DMS 273 (cell line): ENCODE data around the gene MYH6.

ENCODE experiments used
- DNase-seq: peaks from one replicate; lab custom pipeline; 2025; ENCODE audit not compliant: unreplicated experiment; lab: John Stamatoyannopoulos, UW

The MYH6 gene

DNA sequence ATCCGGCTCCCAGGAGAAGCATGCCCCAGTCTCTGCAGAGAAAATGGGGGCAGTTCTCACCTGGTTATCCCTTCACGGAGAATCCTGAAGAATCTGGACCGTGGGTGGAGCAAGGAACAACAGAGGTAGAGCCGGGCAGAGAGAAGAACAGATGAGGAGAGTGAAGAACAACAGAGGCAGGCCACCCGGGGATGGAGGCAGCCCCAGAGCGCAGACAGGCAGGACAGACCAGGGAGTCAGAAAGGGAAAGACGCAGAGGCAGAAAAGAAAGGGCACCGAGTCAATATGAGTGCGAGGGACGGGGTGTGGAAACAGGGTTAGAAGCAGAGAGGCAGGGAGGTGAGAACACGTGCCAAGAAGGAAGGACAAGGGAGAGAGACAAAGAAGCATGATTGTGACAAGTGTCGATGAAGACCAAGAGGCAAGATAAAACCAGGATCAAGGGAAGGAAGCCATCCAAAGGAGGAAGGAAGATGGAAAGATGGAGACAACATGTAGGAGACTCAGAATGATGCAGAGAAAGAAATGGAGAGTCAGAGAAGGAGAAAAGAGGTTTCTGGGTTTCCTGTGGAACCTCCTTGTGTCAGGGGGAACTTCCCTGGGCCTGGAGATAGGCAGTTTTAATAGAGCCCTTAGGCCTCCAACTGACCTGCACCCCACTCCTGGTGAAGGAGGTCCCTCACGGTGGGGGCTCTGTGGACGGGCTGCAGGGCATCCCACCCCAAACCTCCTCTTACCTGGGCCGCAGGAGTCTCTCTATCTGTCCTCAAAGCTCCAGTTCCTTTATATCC, at the start of gene MYH6:
MYH6 (minus strand) TSS at position 758 of the 791 bp plus-strand sequence. CDS start 1,050 bp downstream, outside the sequence.
- DNase-seq: no peak

GRCh38 chr14:23456883-23457586, 49.0 kb upstream of the MYH6 start:
- DNase-seq: peak; percentile 34

DNA sequence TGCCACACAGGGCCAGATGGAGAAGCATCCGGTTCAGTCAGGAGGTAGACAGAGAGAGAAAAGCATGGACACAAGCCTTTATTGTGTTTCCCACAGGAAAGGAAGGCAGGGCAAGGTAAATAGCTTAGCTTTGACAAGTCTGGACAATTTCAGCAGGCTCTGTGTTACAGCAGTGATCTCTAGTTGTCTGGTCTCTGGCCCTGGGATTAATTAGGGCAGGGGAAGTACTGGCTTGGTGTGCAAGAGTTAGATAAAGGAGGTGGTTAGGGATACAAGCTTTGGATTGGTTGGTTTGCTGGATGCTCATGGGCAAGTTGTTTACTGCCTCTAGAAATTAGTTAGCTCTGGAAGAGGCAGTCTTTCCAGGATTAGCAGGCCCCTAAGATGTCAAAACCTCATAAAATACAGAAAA, 46.4 kb upstream of the MYH6 start:
- DNase-seq: peak; percentile 36

DNA sequence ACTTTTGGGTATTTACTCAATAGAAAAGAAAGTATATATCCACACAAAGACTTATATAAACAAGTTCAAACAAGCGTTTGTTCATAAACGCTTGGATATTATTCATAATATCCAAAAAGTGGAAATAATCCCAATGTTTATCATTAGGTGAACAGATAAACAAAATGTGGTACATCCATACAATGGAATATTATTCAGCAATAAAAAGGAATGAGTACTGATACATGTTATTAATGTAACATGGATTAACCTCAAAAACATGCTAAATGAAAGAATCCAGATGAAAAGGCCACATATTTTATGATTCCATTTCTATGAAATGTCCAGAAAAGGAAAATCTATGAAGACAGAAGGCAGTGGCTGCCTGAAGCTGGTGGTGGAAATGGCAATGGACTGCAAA, 44.2 kb upstream of the MYH6 start:
- DNase-seq: no peak

- DNase-seq: peak; percentile 17
These were observed 42.3 kb upstream of the MYH6 start for GRCh38 chr14:23450379-23450778.

GRCh38 chr14:23449314-23449713, 41.2 kb upstream of the MYH6 start:
- no peak for DNase-seq

- DNase-seq: no peak
These were observed 39.6 kb upstream of the MYH6 start for GRCh38 chr14:23447361-23448350.

DNA sequence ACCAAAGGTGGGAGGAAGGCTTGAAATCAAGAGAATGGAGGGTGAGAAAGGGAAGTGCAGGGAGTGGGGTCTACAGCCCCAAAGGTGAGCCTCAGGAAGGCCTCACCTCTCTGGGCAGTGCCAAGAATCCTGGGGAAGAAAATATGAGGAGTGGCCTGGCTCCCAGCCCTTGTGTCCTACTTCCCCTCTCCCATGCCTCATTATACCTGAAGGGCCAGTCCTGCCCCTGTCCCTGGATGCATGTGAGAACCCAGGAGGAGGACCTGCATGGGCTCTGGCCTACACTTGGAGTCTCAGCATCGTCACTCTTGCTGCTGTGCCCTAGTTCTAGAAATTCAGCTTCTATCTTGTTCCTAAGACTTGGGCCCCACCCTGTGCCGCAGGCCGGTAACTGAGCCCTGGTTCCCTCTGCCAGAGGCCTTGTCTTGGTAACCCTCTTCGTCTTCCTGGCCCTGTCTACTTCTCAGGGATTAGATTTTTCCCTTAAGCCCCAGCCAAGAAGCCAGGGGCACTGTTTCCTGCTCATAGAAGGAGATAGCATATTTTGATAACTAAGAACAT, 38.3 kb upstream of the MYH6 start:
- no peak for DNase-seq

GRCh38 chr14:23445773-23446172, 37.7 kb upstream of the MYH6 start:
- DNase-seq: peak; percentile 33

DNA sequence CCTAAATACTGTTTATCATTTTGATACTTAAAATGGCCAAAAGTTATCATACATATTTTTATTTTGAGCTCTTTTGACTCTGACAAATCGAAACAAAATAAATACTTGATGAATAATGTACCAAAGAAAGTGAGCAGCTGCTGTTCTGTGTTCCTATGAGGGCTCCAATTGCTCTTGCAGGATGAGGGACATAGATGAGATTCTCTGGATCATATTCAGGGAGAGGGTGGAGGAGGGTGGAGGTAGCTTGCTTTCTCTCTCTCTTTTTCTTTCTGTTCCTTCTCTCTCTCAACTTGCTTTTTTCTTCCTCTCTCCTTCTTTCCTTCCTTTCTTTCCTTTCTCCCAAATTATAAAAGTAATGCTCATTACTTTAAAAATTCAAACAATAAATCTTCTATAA, 36.2 kb upstream of the MYH6 start:
- DNase-seq: no peak

DNA sequence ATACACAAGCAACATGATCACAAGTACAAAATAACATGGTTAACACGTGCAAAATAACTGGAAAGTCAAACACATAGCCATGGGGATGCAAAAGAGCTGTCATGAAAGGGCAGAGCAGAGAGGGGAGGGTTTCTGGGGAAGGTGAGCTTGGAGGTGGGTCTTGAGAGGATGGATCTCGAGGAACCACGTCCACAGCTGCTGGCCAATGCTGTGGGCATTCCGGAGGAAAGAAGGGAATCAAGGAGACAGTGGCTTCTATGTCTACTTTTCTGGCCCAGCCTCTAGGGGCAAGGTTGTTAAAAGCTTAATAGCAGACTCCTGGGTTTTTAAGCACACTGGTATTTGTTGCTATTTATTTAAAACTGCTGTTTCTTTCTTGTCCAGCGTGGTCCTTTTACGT, 35.8 kb upstream of the MYH6 start:
- no peak for DNase-seq

DNA sequence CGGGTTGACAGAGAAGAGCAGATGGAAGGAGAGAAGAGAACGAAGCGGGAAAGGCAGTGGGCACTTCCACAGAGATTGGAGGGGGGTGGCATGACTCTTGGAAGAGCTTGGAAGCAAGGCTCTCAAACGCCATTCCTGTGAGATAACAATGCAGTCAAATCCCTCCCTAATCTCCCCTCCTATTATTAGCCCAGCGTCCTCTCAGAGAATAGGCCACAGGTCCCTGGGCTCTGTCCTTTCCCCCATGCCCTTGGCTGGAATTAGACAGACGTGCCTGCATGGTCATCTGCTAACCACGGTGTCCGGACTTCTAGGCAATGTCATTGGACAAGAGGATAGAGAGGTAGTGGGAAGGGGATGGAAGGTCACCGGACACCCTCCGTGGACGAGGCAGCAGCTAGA, 35.3 kb upstream of the MYH6 start:
- no peak for DNase-seq

- no peak for DNase-seq
These were observed 34.8 kb upstream of the MYH6 start for GRCh38 chr14:23442721-23443356.

DNA sequence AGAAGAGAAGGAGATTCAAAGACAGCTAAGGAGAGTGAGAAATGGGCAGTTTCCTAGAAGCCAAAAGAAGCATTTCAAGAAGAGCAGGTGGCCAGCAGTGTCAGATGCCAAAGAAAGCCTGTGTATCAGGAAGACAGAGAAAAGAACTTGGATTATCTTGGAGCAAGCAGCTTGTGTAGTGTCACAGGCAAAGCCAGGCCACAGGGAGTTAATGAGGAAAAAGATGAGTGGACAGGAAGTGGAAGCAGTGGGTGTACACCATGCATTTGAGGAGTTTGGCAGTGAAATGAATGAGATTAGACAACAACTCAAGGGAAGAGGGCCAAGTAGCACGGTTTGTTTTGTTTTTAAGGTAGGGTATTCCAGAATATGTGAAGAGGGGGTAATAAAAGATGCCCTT, 33.0 kb upstream of the MYH6 start:
- DNase-seq: no peak

GRCh38 chr14:23439107-23439835, 31.2 kb upstream of the MYH6 start:
- no peak for DNase-seq

DNA sequence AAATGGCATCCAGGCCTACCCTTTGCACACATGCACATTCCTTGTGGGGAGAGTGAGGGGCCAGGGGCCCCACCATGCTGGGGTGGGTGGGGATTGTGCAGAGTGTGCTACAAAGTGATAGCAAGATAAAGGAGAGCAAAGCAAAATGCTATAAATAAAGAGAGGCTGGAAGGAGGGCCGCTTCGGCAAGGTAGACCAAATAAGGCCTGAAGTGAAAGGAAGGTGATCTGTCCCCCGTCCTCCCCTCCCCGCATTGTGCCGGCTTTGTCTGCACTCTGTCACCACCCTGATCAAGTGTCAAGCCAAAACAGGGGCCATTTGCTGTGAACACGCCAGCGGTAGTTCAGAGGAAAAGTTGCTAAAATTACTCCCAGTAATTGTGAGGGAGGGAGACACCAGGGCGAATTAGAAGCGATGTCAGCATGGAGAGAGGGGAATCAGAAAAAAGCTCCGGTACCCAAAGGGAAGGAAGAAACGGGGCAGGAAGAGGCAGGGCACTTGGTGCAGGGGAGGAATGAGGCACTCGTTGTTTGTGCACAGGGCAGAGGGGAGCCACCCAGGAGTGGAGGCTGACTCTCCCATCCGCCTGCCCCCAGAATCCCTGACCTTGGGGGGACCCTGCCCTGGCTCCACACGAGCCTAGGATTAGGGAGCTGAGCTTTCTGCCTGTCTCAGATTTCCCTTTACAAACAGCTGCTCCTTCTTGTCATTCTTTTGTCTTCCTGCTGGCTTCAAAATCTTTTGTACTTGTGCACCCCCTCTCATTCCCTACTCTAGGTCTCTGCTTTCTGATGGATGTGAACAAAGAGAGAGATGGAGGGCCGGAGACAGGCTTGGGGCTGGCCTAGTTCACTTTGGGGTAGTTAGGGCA, 30.3 kb upstream of the MYH6 start:
- DNase-seq: no peak

GRCh38 chr14:23437133-23438100, 29.3 kb upstream of the MYH6 start:
- DNase-seq: no peak
